ENCODE measurements around the gene STUM. TPM values are rescaled to one million over a fixed set of nuclear protein-coding genes. Genes with fewer than 3 reads are reported as not detected.
A peak's percentile ranks its signal among the peaks of the same experiment; 100 is the strongest.

STUM gene
- total RNA-seq, 1 donor from 2014 or later, result not detected

GRCh38 chr1:226650236-226650841 is 101.8 kb downstream of the STUM start:
- TF ChIP-seq EZH2phosphoT487 (IDR thresholded peaks at IDR 0.05), result no peak
- TF ChIP-seq CTCF (IDR thresholded peaks at IDR 0.05), result peak; percentile 38
- TF ChIP-seq EZH2 (IDR thresholded peaks at IDR 0.05), result no peak
- Mint-ChIP-seq H3K27ac (peak overlapping the region; percentile 28), H3K36me3 (peaks cover 12% of the 10 kb centered on the region), H3K27me3 (ENCODE audit: insufficient read depth, low read depth) (peaks cover 5% of the 10 kb centered on the region), H3K4me1 (peaks cover 50% of the 10 kb centered on the region), H3K4me3 (no peak overlapping the region), H3K9me3 (no peaks in the 10 kb centered on the region)
- Histone ChIP-seq H3K9ac (no peak overlapping the region), H3F3A (ENCODE audit: low read depth) (peaks cover 34% of the 10 kb centered on the region), H3K4me1 (peaks cover 36% of the 10 kb centered on the region), H2AFZ (replicated peaks) (no peak overlapping the region), H3K4me2 (peak overlapping the region; percentile 30), H3K27me3 (no peaks in the 10 kb centered on the region), H3K9me3 (ENCODE audit: low read depth) (no peaks in the 10 kb centered on the region), H3K4me3 (no peak overlapping the region), H3K36me3 (no peaks in the 10 kb centered on the region), H4K20me1 (ENCODE audit: low read depth) (no peaks in the 10 kb centered on the region), H3K79me2 (ENCODE audit: low read depth) (no peaks in the 10 kb centered on the region), H3K27ac (no peak overlapping the region)
- DNase-seq (ENCODE audit: low spot score), result peak; percentile 69

- H3K27ac ChIP-seq, result no peak overlapping the region
- Mint-ChIP-seq H3K36me3 (peaks cover 12% of the 10 kb centered on the region), H3K27me3 (ENCODE audit: insufficient read depth, low read depth) (peaks cover 5% of the 10 kb centered on the region), H3K4me3 (no peak overlapping the region), H3K9me3 (no peaks in the 10 kb centered on the region), H3K4me1 (peaks cover 54% of the 10 kb centered on the region), H3K27ac (no peak overlapping the region)
- H3K4me3 ChIP-seq, result no peak overlapping the region
- peaks cover 45% of the 10 kb centered on the region for H3K4me1 ChIP-seq
- H3K27me3 ChIP-seq, result no peaks in the 10 kb centered on the region
- H4K20me1 ChIP-seq (ENCODE audit: low read depth), result no peaks in the 10 kb centered on the region
- H3K79me2 ChIP-seq (ENCODE audit: low read depth), result no peaks in the 10 kb centered on the region
- H2AFZ ChIP-seq (replicated peaks), result no peak overlapping the region
- DNase-seq (ENCODE audit: low spot score), result no peak
- TF ChIP-seq CTCF (IDR thresholded peaks at IDR 0.05) (no peak), EZH2phosphoT487 (IDR thresholded peaks at IDR 0.05) (no peak), EZH2 (IDR thresholded peaks at IDR 0.05) (no peak)
- no peak overlapping the region for H3K9ac ChIP-seq
- no peak overlapping the region for H3K4me2 ChIP-seq
- no peaks in the 10 kb centered on the region for H3K9me3 ChIP-seq (ENCODE audit: low read depth)
- peaks cover 39% of the 10 kb centered on the region for H3F3A ChIP-seq (ENCODE audit: low read depth)
- no peaks in the 10 kb centered on the region for H3K36me3 ChIP-seq
Measured at GRCh38 chr1:226651041-226651731, 102.6 kb downstream of the STUM start.

- TF ChIP-seq EZH2 (IDR thresholded peaks at IDR 0.05), result no peak
- no peak for TF ChIP-seq CTCF (IDR thresholded peaks at IDR 0.05)
- TF ChIP-seq EZH2phosphoT487 (IDR thresholded peaks at IDR 0.05), result no peak
- Histone ChIP-seq H3K9me3 (ENCODE audit: low read depth) (no peaks in the 10 kb centered on the region), H3K36me3 (no peaks in the 10 kb centered on the region), H3K4me1 (peaks cover 49% of the 10 kb centered on the region), H3K27ac (no peak overlapping the region), H3K9ac (no peak overlapping the region), H3K79me2 (ENCODE audit: low read depth) (no peaks in the 10 kb centered on the region), H3K4me3 (no peak overlapping the region), H4K20me1 (ENCODE audit: low read depth) (no peaks in the 10 kb centered on the region), H2AFZ (replicated peaks) (no peak overlapping the region), H3K4me2 (no peak overlapping the region), H3K27me3 (no peaks in the 10 kb centered on the region), H3F3A (ENCODE audit: low read depth) (peaks cover 45% of the 10 kb centered on the region)
- Mint-ChIP-seq H3K4me1 (peaks cover 59% of the 10 kb centered on the region), H3K36me3 (peaks cover 12% of the 10 kb centered on the region), H3K27ac (no peak overlapping the region), H3K4me3 (no peak overlapping the region), H3K9me3 (no peaks in the 10 kb centered on the region), H3K27me3 (ENCODE audit: insufficient read depth, low read depth) (peaks cover 5% of the 10 kb centered on the region)
- DNase-seq (ENCODE audit: low spot score), result no peak
Measured at GRCh38 chr1:226651732-226652105, 103.2 kb downstream of the STUM start.

Measured in neural progenitor cell (in vitro differentiated cells).